Gastroesophageal sphincter (tissue), 3 donors: ENCODE measurements around the gene CCDC180.

Experiments
- CTCF ChIP-seq, 4 experiments: fragments of 200-600 bp in 2 of 4; fragments of 450-650 bp in 2 of 4; sonication (generic) in 1 of 4; IDR thresholded peaks; one replicate each; pipeline ENCODE4 v1.5.1; 2017 to 2019; ENCODE audit warnings: antibody characterized with exemption in 4 of 4, mild to moderate bottlenecking in 2 of 4, moderate library complexity in 2 of 4
- EP300 ChIP-seq: sonication (generic); formaldehyde crosslinking; IDR thresholded peaks from one replicate; pipeline ENCODE4 v1.6.1; 2017; ENCODE audit warnings: antibody characterized with exemption, mild to moderate bottlenecking
- POLR2A ChIP-seq, 2 donors: fragments of 450-650 bp; IDR thresholded peaks; one replicate each; pipeline ENCODE4 v1.6.1; 2017; ENCODE audit warnings: antibody characterized with exemption in 2 of 2, mild to moderate bottlenecking in 2 of 2, moderate library complexity in 1 of 2
- POLR2AphosphoS5 ChIP-seq: sonication (generic); formaldehyde crosslinking; IDR thresholded peaks from one replicate; pipeline ENCODE4 v1.6.1; 2017; ENCODE audit warnings: antibody characterized with exemption

- TF ChIP-seq CTCF (IDR thresholded peaks at IDR 0.05) (no peak), POLR2A (IDR thresholded peaks at IDR 0.05) (no peak), POLR2AphosphoS5 (no peak), EP300 (no peak)
These were observed 13.8 kb downstream of the CCDC180 start for GRCh38 chr9:97321251-97321650.
